ENCODE measurements around the gene VTI1A. TPM values are rescaled to one million over a fixed set of nuclear protein-coding genes. Genes with fewer than 3 reads are reported as not detected.

Gene VTI1A
- total and polyA plus RNA-seq, 2 of the 13 experiments (the other 11 are each of a cell fraction or from before 2014, with no cell fraction given), result 11.7 to 32.7 TPM

DNA sequence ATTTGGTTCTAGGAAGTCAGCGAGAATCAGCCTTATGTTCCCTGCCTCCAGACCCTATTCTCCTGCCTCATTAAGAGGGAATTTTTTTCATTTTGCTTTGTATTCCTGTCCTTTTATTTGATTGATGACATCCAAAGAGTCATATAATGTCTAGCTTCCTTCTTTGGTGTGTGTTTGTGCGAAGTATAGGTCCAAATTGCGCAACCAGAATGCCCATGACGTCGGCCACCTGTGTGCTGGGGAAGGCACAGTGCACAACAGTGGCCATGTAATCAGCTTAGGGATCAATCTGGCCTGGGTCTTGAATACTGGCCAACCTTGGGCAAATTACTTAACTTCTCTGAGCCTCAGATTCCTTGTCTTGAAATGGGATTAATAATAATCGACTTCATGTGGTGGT is 206.2 kb downstream of the VTI1A start (continued):
- TF ChIP-seq E2F5 (CRISPR knock-in tag; conservative IDR thresholded peaks at IDR 0.05) (no peak), MTF2 (CRISPR knock-in tag; IDR thresholded peaks at IDR 0.05; ENCODE audit: borderline replicate concordance) (no peak), ZNF282 (IDR thresholded peaks at IDR 0.05; ENCODE audit: partially characterized antibody) (no peak), POGZ (CRISPR knock-in tag; IDR thresholded peaks at IDR 0.05) (0 out of 2 replicates have a peak, but pooled peaks have one; percentile 59), GTF3A (CRISPR knock-in tag; conservative IDR thresholded peaks at IDR 0.05) (no peak), NFE2 (CRISPR knock-in tag; IDR thresholded peaks at IDR 0.05) (no peak), ZNF563 (CRISPR knock-in tag; IDR thresholded peaks at IDR 0.05) (no peak), IKZF5 (CRISPR knock-in tag; IDR thresholded peaks at IDR 0.05) (no peak), PPARG (CRISPR knock-in tag; conservative IDR thresholded peaks at IDR 0.05) (no peak), ZBTB38 (CRISPR knock-in tag; IDR thresholded peaks at IDR 0.05) (0 out of 2 replicates have a peak, but pooled peaks have one; percentile 67), FOSL2 (CRISPR knock-in tag; IDR thresholded peaks at IDR 0.05) (peak; percentile 53; the same call in 1 of the 2 replicates), RELA (CRISPR knock-in tag; IDR thresholded peaks at IDR 0.05) (no peak), NBN (conservative IDR thresholded peaks at IDR 0.05) (no peak), HOXA3 (CRISPR knock-in tag; IDR thresholded peaks at IDR 0.05) (peak; percentile 20; the same call in 1 of the 2 replicates), NFKBIZ (CRISPR knock-in tag; IDR thresholded peaks at IDR 0.05) (no peak), SRY (CRISPR knock-in tag; IDR thresholded peaks at IDR 0.05) (no peak), ZFP1 (CRISPR knock-in tag; IDR thresholded peaks at IDR 0.05) (no peak), XRCC5 (optimal IDR thresholded peaks at IDR 0.05; ENCODE audit: low read length) (no peak), ZNF460 (CRISPR knock-in tag; IDR thresholded peaks at IDR 0.05; ENCODE audit: borderline replicate concordance) (no peak), ZNF576 (CRISPR knock-in tag; IDR thresholded peaks at IDR 0.05) (no peak), ZNF121 (CRISPR knock-in tag; IDR thresholded peaks at IDR 0.05) (peak; percentile 34; the same call in 1 of the 2 replicates), ZNF12 (CRISPR knock-in tag; IDR thresholded peaks at IDR 0.05) (no peak), ZNF10 (CRISPR knock-in tag; IDR thresholded peaks at IDR 0.05; ENCODE audit: borderline replicate concordance, low read depth) (no peak)
- TF ChIP-seq, protein P1, sequence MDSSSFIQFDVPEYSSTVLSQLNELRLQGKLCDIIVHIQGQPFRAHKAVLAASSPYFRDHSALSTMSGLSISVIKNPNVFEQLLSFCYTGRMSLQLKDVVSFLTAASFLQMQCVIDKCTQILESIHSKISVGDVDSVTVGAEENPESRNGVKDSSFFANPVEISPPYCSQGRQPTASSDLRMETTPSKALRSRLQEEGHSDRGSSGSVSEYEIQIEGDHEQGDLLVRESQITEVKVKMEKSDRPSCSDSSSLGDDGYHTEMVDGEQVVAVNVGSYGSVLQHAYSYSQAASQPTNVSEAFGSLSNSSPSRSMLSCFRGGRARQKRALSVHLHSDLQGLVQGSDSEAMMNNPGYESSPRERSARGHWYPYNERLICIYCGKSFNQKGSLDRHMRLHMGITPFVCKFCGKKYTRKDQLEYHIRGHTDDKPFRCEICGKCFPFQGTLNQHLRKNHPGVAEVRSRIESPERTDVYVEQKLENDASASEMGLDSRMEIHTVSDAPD (CRISPR knock-in tag; IDR thresholded peaks at IDR 0.05), result no peak
- TF ChIP-seq, protein P2, sequence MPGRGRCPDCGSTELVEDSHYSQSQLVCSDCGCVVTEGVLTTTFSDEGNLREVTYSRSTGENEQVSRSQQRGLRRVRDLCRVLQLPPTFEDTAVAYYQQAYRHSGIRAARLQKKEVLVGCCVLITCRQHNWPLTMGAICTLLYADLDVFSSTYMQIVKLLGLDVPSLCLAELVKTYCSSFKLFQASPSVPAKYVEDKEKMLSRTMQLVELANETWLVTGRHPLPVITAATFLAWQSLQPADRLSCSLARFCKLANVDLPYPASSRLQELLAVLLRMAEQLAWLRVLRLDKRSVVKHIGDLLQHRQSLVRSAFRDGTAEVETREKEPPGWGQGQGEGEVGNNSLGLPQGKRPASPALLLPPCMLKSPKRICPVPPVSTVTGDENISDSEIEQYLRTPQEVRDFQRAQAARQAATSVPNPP (CRISPR knock-in tag; IDR thresholded peaks at IDR 0.05), result no peak

All from HepG2 (cell line).